ENCODE measurements around the gene KIF19. TPM values are rescaled to one million over a fixed set of nuclear protein-coding genes. Genes with fewer than 3 reads are reported as not detected.

The KIF19 gene
- total RNA-seq, 1 experiment from 2014 or later, result not detected

GRCh38 chr17:74340470-74341023, 14.5 kb downstream of the KIF19 start:
- BruUV-seq (replicated peaks), result no TSS peak
- Histone ChIP-seq H3K27me3 (ENCODE audit: low read length) (peaks cover 34% of the 10 kb centered on the region), H4K20me1 (ENCODE audit: low read length) (no peaks in the 10 kb centered on the region), H3F3A (ENCODE audit: low read length, unreplicated experiment) (no peaks in the 10 kb centered on the region), H3K9ac (ENCODE audit: low read length) (no peak overlapping the region), H3K27ac (ENCODE audit: low read length) (no peak overlapping the region), H3K36me3 (ENCODE audit: low read depth, low read length) (no peaks in the 10 kb centered on the region), H3K9me2 (replicated peaks; ENCODE audit: low read length) (no peaks in the 10 kb centered on the region), H3K9me3 (ENCODE audit: low read length) (no peaks in the 10 kb centered on the region), H3K4me3 (ENCODE audit: low read length) (no peak overlapping the region), H3K4me2 (ENCODE audit: low read length) (no peak overlapping the region), H3K79me2 (ENCODE audit: low read length) (no peaks in the 10 kb centered on the region), H2AFZ (ENCODE audit: low read length) (no peak overlapping the region), H3K4me1 (ENCODE audit: insufficient read depth, low read length) (peaks cover 3% of the 10 kb centered on the region; the same call in 1 of the 2 replicates)
- POLR2A ChIA-PET (ENCODE audit: unreplicated experiment), result no interaction called here
- peak; percentile 34; the same call in 1 of the 2 replicates for ATAC-seq
- intact Hi-C loops (cut with micrococcal nuclease), result no loop called here
- no peak for DNase-seq
- CTCF ChIA-PET, result no interaction called here
- no peak for TF ChIP-seq EZH2phosphoT487 (IDR thresholded peaks at IDR 0.05; ENCODE audit: borderline replicate concordance, low read length)

GRCh38 chr17:74342224-74342623, 16.2 kb downstream of the KIF19 start:
- no peak overlapping the region for H2AFZ ChIP-seq (ENCODE audit: low read length)
- POLR2A ChIA-PET (ENCODE audit: unreplicated experiment), result no interaction called here
- H3K4me1 ChIP-seq (ENCODE audit: insufficient read depth, low read length), result peaks cover 5% of the 10 kb centered on the region; the same call in 1 of the 2 replicates
- H3F3A ChIP-seq (ENCODE audit: low read length, unreplicated experiment), result no peaks in the 10 kb centered on the region
- H3K79me2 ChIP-seq (ENCODE audit: low read length), result no peaks in the 10 kb centered on the region
- no peak for TF ChIP-seq EZH2phosphoT487 (IDR thresholded peaks at IDR 0.05; ENCODE audit: borderline replicate concordance, low read length)
- TF ChIP-seq CTCF (conservative IDR thresholded peaks at IDR 0.05; ENCODE audit: low read depth, low read length), result no peak
- no peak for TF ChIP-seq EZH2 (IDR thresholded peaks at IDR 0.05; ENCODE audit: low read length, unreplicated experiment)
- no peak for DNase-seq
- H3K4me3 ChIP-seq (ENCODE audit: low read length), result no peak overlapping the region
- H3K4me2 ChIP-seq (ENCODE audit: low read length), result no peak overlapping the region
- H4K20me1 ChIP-seq (ENCODE audit: low read length), result no peaks in the 10 kb centered on the region
- no peak overlapping the region for H3K9ac ChIP-seq (ENCODE audit: low read length)
- BruUV-seq (replicated peaks), result no TSS peak
- peaks cover 34% of the 10 kb centered on the region for H3K27me3 ChIP-seq (ENCODE audit: low read length)
- no peak for ATAC-seq
- no peak overlapping the region for H3K27ac ChIP-seq (ENCODE audit: low read length)
- no peaks in the 10 kb centered on the region for H3K9me2 ChIP-seq (replicated peaks; ENCODE audit: low read length)
- CTCF ChIA-PET, result no interaction called here
- H3K9me3 ChIP-seq (ENCODE audit: low read length), result no peaks in the 10 kb centered on the region
- intact Hi-C loops (cut with micrococcal nuclease), result no loop called here
- no peaks in the 10 kb centered on the region for H3K36me3 ChIP-seq (ENCODE audit: low read depth, low read length)

GRCh38 chr17:74343121-74343520, 17.1 kb downstream of the KIF19 start:
- no peaks in the 10 kb centered on the region for H3K79me2 ChIP-seq (ENCODE audit: low read length)
- peaks cover 32% of the 10 kb centered on the region for H3K27me3 ChIP-seq (ENCODE audit: low read length)
- TF ChIP-seq CTCF (conservative IDR thresholded peaks at IDR 0.05; ENCODE audit: low read depth, low read length) (no peak), EZH2 (IDR thresholded peaks at IDR 0.05; ENCODE audit: low read length, unreplicated experiment) (no peak), EZH2phosphoT487 (IDR thresholded peaks at IDR 0.05; ENCODE audit: borderline replicate concordance, low read length) (no peak)
- H3K9ac ChIP-seq (ENCODE audit: low read length), result no peak overlapping the region
- H2AFZ ChIP-seq (ENCODE audit: low read length), result no peak overlapping the region
- H3K36me3 ChIP-seq (ENCODE audit: low read depth, low read length), result no peaks in the 10 kb centered on the region
- H4K20me1 ChIP-seq (ENCODE audit: low read length), result no peaks in the 10 kb centered on the region
- peaks cover 5% of the 10 kb centered on the region; the same call in 1 of the 2 replicates for H3K4me1 ChIP-seq (ENCODE audit: insufficient read depth, low read length)
- ChIA-PET CTCF (no interaction called here), POLR2A (ENCODE audit: unreplicated experiment) (no interaction called here)
- no peak for ATAC-seq
- no peak overlapping the region for H3K27ac ChIP-seq (ENCODE audit: low read length)
- no peak overlapping the region for H3K4me3 ChIP-seq (ENCODE audit: low read length)
- no peaks in the 10 kb centered on the region for H3F3A ChIP-seq (ENCODE audit: low read length, unreplicated experiment)
- no peak for DNase-seq
- H3K4me2 ChIP-seq (ENCODE audit: low read length), result no peak overlapping the region
- no peaks in the 10 kb centered on the region for H3K9me3 ChIP-seq (ENCODE audit: low read length)
- H3K9me2 ChIP-seq (replicated peaks; ENCODE audit: low read length), result no peaks in the 10 kb centered on the region
- BruUV-seq (replicated peaks), result no TSS peak
- intact Hi-C loops (cut with micrococcal nuclease), result no loop called here
